AG09309 (cell line): Measurements from ENCODE around the gene MTHFD1L.
A peak's percentile ranks its signal among the peaks of the same experiment; 100 is the strongest.

Experiments used
- DNase-seq: peaks from one replicate; pipeline ENCODE4 v3.0.0-alpha.2; 2010; ENCODE audit warnings: low read depth
- H3K4me3 ChIP-seq: 2 replicates; pipeline ENCODE4 v1.5.1; 2011; ENCODE audit warnings: mild to moderate bottlenecking, low read depth, low read length, moderate library complexity; ENCODE audit not compliant: control insufficient read depth
- CTCF ChIP-seq: IDR thresholded peaks from 2 replicates; pipeline ENCODE4 v1.5.1; 2011; ENCODE audit warnings: mild to moderate bottlenecking, low read depth, low read length, inconsistent platforms; ENCODE audit not compliant: insufficient read depth, control insufficient read depth; ENCODE audit errors: missing control alignments

MTHFD1L gene

DNA sequence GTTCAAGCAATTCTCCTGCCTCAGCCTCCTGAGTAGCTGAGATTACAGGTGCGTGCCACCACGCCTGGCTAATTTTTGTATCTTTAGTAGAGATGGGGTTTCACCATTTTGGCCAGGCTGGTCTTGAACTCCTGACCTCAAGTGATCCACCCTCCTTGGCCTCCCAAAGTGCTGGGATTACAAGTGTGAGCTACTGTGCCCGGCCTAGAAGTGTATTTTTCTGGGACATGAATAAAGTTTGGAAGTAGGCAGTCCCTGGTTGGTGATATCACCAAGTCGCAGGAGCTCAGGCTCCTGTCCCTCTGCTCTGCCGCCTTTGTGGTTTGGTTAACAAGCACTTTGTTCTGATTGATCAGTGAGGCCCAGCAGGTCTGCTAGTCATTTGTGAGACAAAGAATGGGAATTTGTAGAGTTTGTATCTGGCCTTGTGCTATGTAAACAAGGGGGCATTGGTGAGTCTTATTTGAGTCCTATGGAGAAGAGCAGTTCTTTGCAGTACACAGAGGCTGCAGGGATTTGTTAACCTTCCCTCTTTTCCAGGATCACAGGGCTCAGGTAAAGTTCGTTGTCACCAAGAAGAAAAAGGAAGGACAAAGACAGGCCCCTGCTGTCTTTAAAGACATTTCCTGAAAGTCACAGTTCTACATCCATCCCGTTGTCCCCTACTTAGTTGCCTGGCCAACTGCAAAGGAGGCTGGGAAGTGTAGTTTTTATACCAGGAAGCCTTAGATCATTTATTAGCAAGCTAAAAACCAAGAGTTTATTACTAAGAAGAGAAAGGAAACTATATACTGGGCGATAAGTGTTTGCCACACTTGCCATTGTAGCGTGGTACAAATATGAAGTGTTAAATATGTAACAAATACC is 13.1 kb downstream of the MTHFD1L start:
- no peak for DNase-seq
- TF ChIP-seq CTCF: no peak
- H3K4me3 ChIP-seq: no peak overlapping the region

DNA sequence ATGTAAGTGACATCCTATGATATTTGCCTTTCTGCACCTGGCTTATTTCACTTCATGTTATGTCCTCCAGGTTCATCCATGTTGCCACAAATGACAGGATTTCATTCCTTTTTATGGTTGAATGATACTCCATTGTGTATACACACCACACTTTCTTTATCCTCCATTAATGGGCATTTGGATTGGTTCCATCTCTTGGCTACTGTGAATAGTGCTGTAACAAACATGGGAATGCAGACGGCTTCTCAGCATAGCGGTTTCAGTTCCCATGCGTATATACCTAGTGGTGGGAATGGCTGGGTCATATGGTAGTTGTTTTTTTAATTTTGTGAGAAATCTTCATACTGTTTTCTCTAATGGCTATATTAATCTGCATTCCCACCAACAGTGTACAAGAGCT is 14.8 kb downstream of the MTHFD1L start:
- TF ChIP-seq CTCF: no peak
- DNase-seq: no peak
- no peak overlapping the region for H3K4me3 ChIP-seq

- TF ChIP-seq CTCF: no peak
- peak; percentile 98 for DNase-seq
- H3K4me3 ChIP-seq: no peak overlapping the region
Measured at GRCh38 chr6:150881911-150882481, 16.5 kb downstream of the MTHFD1L start.

- no peak overlapping the region for H3K4me3 ChIP-seq
Measured at GRCh38 chr6:150883521-150883920, 18.0 kb downstream of the MTHFD1L start.

DNA sequence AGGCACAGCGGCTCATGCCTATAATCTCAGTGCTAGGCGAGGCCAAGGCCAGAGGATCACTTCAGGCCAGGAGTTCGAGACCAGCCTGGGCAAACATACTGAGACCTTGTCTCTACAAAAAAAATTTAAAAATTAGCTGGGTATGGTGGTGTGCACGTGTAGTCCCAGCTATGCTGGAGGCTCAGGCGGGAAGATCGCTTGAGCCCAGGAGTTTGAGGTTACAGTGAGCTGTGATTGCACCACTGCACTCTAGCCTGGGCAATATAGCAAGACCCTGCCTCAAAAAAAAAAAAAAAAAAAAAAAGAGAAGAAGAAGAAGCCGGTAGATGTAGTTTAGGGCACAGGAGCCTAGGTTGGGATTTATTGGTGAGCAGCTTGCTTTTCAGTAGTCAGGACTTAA is 20.7 kb downstream of the MTHFD1L start:
- TF ChIP-seq CTCF: no peak
- no peak for DNase-seq
- H3K4me3 ChIP-seq: no peak overlapping the region

More at GRCh38 chr6:150883521-150883920, 18.0 kb downstream of the MTHFD1L start:
- no peak for DNase-seq
- TF ChIP-seq CTCF: no peak

DNA sequence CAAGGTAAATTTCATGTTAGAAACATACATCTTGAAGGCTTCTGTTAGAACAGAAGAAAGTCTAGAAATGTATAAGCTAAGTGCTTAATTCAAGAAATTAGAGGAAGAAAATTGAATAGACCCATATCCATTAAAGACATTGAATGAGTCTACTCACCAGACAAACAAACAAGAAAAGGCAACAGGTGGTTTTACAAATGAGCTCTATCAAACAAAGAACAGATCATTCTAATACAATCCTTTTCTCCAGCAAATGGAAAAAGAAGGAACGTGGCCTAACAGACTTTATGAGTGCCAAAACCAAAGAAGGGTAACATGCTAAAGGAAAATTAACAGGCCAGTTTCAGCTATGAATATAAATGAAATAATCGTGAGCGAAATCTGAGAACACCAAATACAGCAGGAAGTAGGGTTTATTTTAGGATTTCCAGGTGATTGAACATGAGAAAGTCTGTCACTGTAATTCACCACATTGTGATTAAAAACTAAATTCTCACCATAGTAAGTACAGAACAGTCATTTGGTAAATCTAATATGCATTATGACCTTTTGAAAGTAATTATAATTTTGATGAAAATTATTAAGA is 22.6 kb downstream of the MTHFD1L start:
- no peak for DNase-seq
- H3K4me3 ChIP-seq: no peak overlapping the region
- no peak for TF ChIP-seq CTCF
